Endodermal cell (in vitro differentiated cells): ENCODE measurements around the gene SERPINE3. TPM values are rescaled to one million over a fixed set of nuclear protein-coding genes. Genes with fewer than 3 reads are reported as not detected.

Source experiments
- DNase-seq: peaks from one replicate; pipeline ENCODE4 v3.0.0-alpha.2; 2017
- H3K27ac ChIP-seq: 2 replicates; pipeline ENCODE4 v1.5.1; 2013; ENCODE audit warnings: mild to moderate bottlenecking, low read depth, low read length, moderate library complexity
- H3K27me3 ChIP-seq: 2 replicates; pipeline ENCODE4 v1.6.1; 2013; ENCODE audit warnings: mild to moderate bottlenecking, low read length, moderate library complexity; ENCODE audit not compliant: insufficient read depth, control insufficient read depth, poor library complexity, severe bottlenecking
- H3K36me3 ChIP-seq: 2 replicates; pipeline ENCODE4 v1.7.0; 2013; ENCODE audit warnings: mild to moderate bottlenecking, low read length, moderate library complexity; ENCODE audit not compliant: control insufficient read depth, insufficient read depth
- H3K4me1 ChIP-seq: one replicate; pipeline ENCODE4 v1.7.0; 2013; ENCODE audit warnings: low read length; ENCODE audit not compliant: control insufficient read depth, insufficient read depth
- H3K4me3 ChIP-seq: 2 replicates; pipeline ENCODE4 v1.5.1; 2013; ENCODE audit warnings: mild to moderate bottlenecking, low read length, moderate library complexity
- H3K9ac ChIP-seq: 2 replicates; pipeline ENCODE4 v1.6.1; 2013; ENCODE audit warnings: mild to moderate bottlenecking, low read length, moderate library complexity; ENCODE audit not compliant: poor library complexity, severe bottlenecking; ENCODE audit errors: extremely low read depth
- H3K9me3 ChIP-seq: 2 replicates; pipeline ENCODE4 v1.6.1; 2013; ENCODE audit warnings: mild to moderate bottlenecking, low read length, moderate library complexity; ENCODE audit not compliant: control insufficient read depth
- H3K27ac Mint-ChIP-seq: 2 replicates; pipeline ENCODE4 v1.8.0; 2020; ENCODE audit warnings: mixed read lengths
- H3K27me3 Mint-ChIP-seq: 2 replicates; pipeline ENCODE4 v1.8.0; 2021; ENCODE audit warnings: mild to moderate bottlenecking, mixed read lengths; ENCODE audit not compliant: insufficient read depth
- H3K36me3 Mint-ChIP-seq: 2 replicates; pipeline ENCODE4 v1.8.0; 2020; ENCODE audit warnings: low read depth, mixed read lengths
- H3K4me1 Mint-ChIP-seq: 2 replicates; pipeline ENCODE4 v1.8.0; 2020; ENCODE audit warnings: mixed read lengths
- H3K4me3 Mint-ChIP-seq: 2 replicates; pipeline ENCODE4 v1.8.0; 2020; ENCODE audit warnings: mild to moderate bottlenecking, moderate library complexity, mixed read lengths
- H3K9me3 Mint-ChIP-seq: 2 replicates; pipeline ENCODE4 v1.8.0; 2020; ENCODE audit warnings: mild to moderate bottlenecking, mixed read lengths
- CTCF ChIP-seq: fragments of 200-600 bp; sonication (generic); conservative IDR thresholded peaks from 2 replicates; pipeline ENCODE4 v1.5.0; 2021; ENCODE audit warnings: antibody characterized with exemption, mild to moderate bottlenecking
- WGBS, 2 experiments: methylation state at CpG; one replicate each; pipeline versions ENCODE4 v1.1.5 to v1.1.7; 2013; ENCODE audit warnings: missing lambda C conversion rate in 2 of 2, mixed read lengths in 1 of 2; ENCODE audit not compliant: insufficient coverage in 1 of 2, insufficient read length in 1 of 2; 5-methylcytosine and 5-hydroxymethylcytosine counted together
- total RNA-seq, 2 donors: library from RNA; stranded (reverse); fragmentation: NEBNext Ultra II Directional in 1 of 2; extraction: Animal tissue kit (Norgen Biotek cat#: 25700) in 1 of 2; gene quantifications; 2 replicates in 1 of 2; 3 replicates in 1 of 2; pipeline ENCODE4 v1.2.1, GENCODE V29; 2021

Gene SERPINE3
- total RNA-seq, 2 donors from 2014 or later: 0.89 TPM; not detected in 1

DNA sequence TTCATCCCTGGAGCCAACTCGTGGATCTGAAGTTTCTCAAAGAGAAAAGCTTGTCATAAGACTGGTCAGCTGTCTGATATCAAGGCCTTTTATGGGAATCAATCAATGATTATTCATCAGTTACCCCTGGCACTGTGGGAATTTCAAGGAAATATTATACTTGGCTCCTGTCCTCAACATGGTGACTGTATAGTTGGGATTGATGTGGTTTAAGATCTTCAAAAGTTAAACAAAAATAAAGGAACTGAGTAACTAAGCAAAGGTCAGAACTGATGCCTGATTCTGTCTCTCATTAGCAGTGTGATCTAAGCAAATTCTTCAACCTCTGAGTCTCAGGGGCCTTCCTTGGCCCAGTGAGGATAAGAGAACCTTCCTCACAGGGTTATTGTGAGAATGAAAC lies 22.2 kb upstream of the SERPINE3 start:
- peaks cover 54% of the 10 kb centered on the region for H3K27me3 Mint-ChIP-seq
- 93 to 100% methylated on average over 1 of the region's 1 CpG for WGBS, 2 experiments
- no peak overlapping the region for H3K27ac Mint-ChIP-seq
- Histone ChIP-seq H3K4me1 (no peaks in the 10 kb centered on the region), H3K9ac (no peak overlapping the region), H3K27me3 (no peaks in the 10 kb centered on the region), H3K36me3 (no peaks in the 10 kb centered on the region), H3K27ac (no peak overlapping the region), H3K4me3 (no peak overlapping the region), H3K9me3 (no peaks in the 10 kb centered on the region)
- no peaks in the 10 kb centered on the region for H3K9me3 Mint-ChIP-seq
- H3K4me3 Mint-ChIP-seq: no peak overlapping the region
- no peak for DNase-seq
- H3K4me1 Mint-ChIP-seq: peaks cover 17% of the 10 kb centered on the region
- no peaks in the 10 kb centered on the region for H3K36me3 Mint-ChIP-seq
- no peak for TF ChIP-seq CTCF

DNA sequence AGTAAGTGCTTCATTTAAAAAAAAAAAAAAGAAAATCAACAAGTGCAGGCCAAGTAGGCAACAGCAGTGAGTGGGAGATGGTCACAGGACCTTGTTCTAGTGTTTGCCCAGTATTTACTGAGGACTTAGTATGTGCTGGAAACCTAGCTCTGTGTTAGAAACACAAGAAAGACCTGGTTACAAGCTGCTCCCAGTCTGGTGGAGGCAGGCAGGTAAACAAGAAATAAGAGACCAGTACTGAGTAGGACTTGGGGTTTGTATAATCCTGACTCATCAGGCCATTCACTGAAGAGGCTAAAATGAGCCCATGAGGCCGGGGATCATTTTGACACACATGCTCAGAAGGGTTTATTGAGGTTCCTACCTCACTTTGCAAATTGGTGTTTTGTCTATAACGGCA lies 21.5 kb upstream of the SERPINE3 start:
- Mint-ChIP-seq H3K4me3 (no peak overlapping the region), H3K36me3 (no peaks in the 10 kb centered on the region), H3K27ac (no peak overlapping the region), H3K27me3 (peaks cover 53% of the 10 kb centered on the region), H3K9me3 (no peaks in the 10 kb centered on the region), H3K4me1 (peaks cover 17% of the 10 kb centered on the region)
- no peaks in the 10 kb centered on the region for H3K27me3 ChIP-seq
- WGBS, 2 experiments: 86 to 89% methylated on average over 1 to 2 of the region's 2 CpGs
- H3K36me3 ChIP-seq: no peaks in the 10 kb centered on the region
- H3K9ac ChIP-seq: no peak overlapping the region
- no peak overlapping the region for H3K4me3 ChIP-seq
- no peak overlapping the region for H3K27ac ChIP-seq
- peak; percentile 20 for DNase-seq
- H3K4me1 ChIP-seq: no peaks in the 10 kb centered on the region
- no peak for TF ChIP-seq CTCF
- H3K9me3 ChIP-seq: no peaks in the 10 kb centered on the region

GRCh38 chr13:51318876-51319275 lies 20.6 kb upstream of the SERPINE3 start:
- Histone ChIP-seq H3K27ac (no peak overlapping the region), H3K36me3 (no peaks in the 10 kb centered on the region), H3K4me1 (no peaks in the 10 kb centered on the region), H3K4me3 (no peak overlapping the region), H3K9ac (no peak overlapping the region), H3K27me3 (no peaks in the 10 kb centered on the region), H3K9me3 (no peaks in the 10 kb centered on the region)
- no peak overlapping the region for H3K27ac Mint-ChIP-seq
- H3K36me3 Mint-ChIP-seq: no peaks in the 10 kb centered on the region
- peak; percentile 34 for DNase-seq
- H3K27me3 Mint-ChIP-seq: peaks cover 53% of the 10 kb centered on the region
- H3K9me3 Mint-ChIP-seq: no peaks in the 10 kb centered on the region
- 86 to 90% methylated on average over 2 to 3 of the region's 3 CpGs for WGBS, 2 experiments
- no peak overlapping the region for H3K4me3 Mint-ChIP-seq
- no peak for TF ChIP-seq CTCF
- H3K4me1 Mint-ChIP-seq: peaks cover 17% of the 10 kb centered on the region
